ENCODE data around the gene ZNF554. TPM values are rescaled to one million over a fixed set of nuclear protein-coding genes. Genes with fewer than 3 reads are reported as not detected.

The ZNF554 gene
- total RNA-seq, 2 donors from 2014 or later = 8.4 to 9.2 TPM

- Histone ChIP-seq H3K4me3 (ENCODE audit: low read length) (peak overlapping the region; percentile 51), H3K27me3 (ENCODE audit: control insufficient read depth, insufficient read depth, low read length, poor library complexity, severe bottlenecking) (no peaks in the 10 kb centered on the region), H3K27ac (ENCODE audit: low read depth, low read length) (no peak overlapping the region), H3K9ac (ENCODE audit: extremely low read depth, low read length, poor library complexity, severe bottlenecking) (no peak overlapping the region), H3K36me3 (ENCODE audit: control insufficient read depth, insufficient read depth, low read length) (peaks cover 29% of the 10 kb centered on the region), H3K9me3 (ENCODE audit: control insufficient read depth, low read length) (peaks cover 72% of the 10 kb centered on the region), H3K4me1 (ENCODE audit: control insufficient read depth, insufficient read depth, low read length) (no peaks in the 10 kb centered on the region)
- Mint-ChIP-seq H3K27me3 (ENCODE audit: insufficient read depth) (peaks cover 2% of the 10 kb centered on the region), H3K4me3 (no peak overlapping the region), H3K36me3 (ENCODE audit: low read depth) (peaks cover 79% of the 10 kb centered on the region), H3K4me1 (no peaks in the 10 kb centered on the region), H3K27ac (no peak overlapping the region), H3K9me3 (peaks cover 88% of the 10 kb centered on the region)
- TF ChIP-seq CTCF (conservative IDR thresholded peaks at IDR 0.05) = no peak
- DNase-seq = no peak
- WGBS, 2 experiments (ENCODE audit: insufficient coverage in 1 of 2, insufficient read length in 1 of 2) = 97% methylated on average over 19 of the region's 19 CpGs
These were observed 14.7 kb downstream of the ZNF554 start for GRCh38 chr19:2834294-2834871.

GRCh38 chr19:2837430-2837829 lies 17.8 kb downstream of the ZNF554 start:
- Mint-ChIP-seq H3K27ac (no peak overlapping the region), H3K9me3 (peaks cover 78% of the 10 kb centered on the region), H3K4me3 (no peak overlapping the region), H3K4me1 (peaks cover 4% of the 10 kb centered on the region), H3K27me3 (ENCODE audit: insufficient read depth) (peaks cover 5% of the 10 kb centered on the region), H3K36me3 (ENCODE audit: low read depth) (peaks cover 58% of the 10 kb centered on the region)
- Histone ChIP-seq H3K9ac (ENCODE audit: extremely low read depth, low read length, poor library complexity, severe bottlenecking) (no peak overlapping the region), H3K27ac (ENCODE audit: low read depth, low read length) (no peak overlapping the region), H3K36me3 (ENCODE audit: control insufficient read depth, insufficient read depth, low read length) (peaks cover 25% of the 10 kb centered on the region), H3K4me1 (ENCODE audit: control insufficient read depth, insufficient read depth, low read length) (no peaks in the 10 kb centered on the region), H3K4me3 (ENCODE audit: low read length) (no peak overlapping the region), H3K27me3 (ENCODE audit: control insufficient read depth, insufficient read depth, low read length, poor library complexity, severe bottlenecking) (no peaks in the 10 kb centered on the region), H3K9me3 (ENCODE audit: control insufficient read depth, low read length) (peaks cover 51% of the 10 kb centered on the region)
- WGBS, 2 experiments (ENCODE audit: insufficient coverage in 1 of 2, insufficient read length in 1 of 2) = 71 to 78% methylated on average over 1 to 4 of the region's 4 CpGs
- no peak for TF ChIP-seq CTCF (conservative IDR thresholded peaks at IDR 0.05)
- DNase-seq = no peak

- Mint-ChIP-seq H3K4me3 (peak within 1 kb of the TSS; percentile 70), H3K36me3 (ENCODE audit: low read depth) (peaks cover 50% of the 10 kb centered on the region), H3K9me3 (peaks cover 65% of the 10 kb centered on the region), H3K27me3 (ENCODE audit: insufficient read depth) (peaks cover 4% of the 10 kb centered on the region), H3K27ac (peak within 1 kb of the TSS; percentile 88), H3K4me1 (peaks cover 5% of the 10 kb centered on the region)
- Histone ChIP-seq H3K4me3 (ENCODE audit: low read length) (peak within 1 kb of the TSS; percentile 82), H3K9me3 (ENCODE audit: control insufficient read depth, low read length) (peaks cover 42% of the 10 kb centered on the region), H3K27me3 (ENCODE audit: control insufficient read depth, insufficient read depth, low read length, poor library complexity, severe bottlenecking) (no peaks in the 10 kb centered on the region), H3K36me3 (ENCODE audit: control insufficient read depth, insufficient read depth, low read length) (peaks cover 18% of the 10 kb centered on the region), H3K4me1 (ENCODE audit: control insufficient read depth, insufficient read depth, low read length) (no peaks in the 10 kb centered on the region), H3K9ac (ENCODE audit: extremely low read depth, low read length, poor library complexity, severe bottlenecking) (peak within 1 kb of the TSS; percentile 72), H3K27ac (ENCODE audit: low read depth, low read length) (peak within 1 kb of the TSS; percentile 83)
- 0 to 1% methylated on average over 43 to 106 of the region's 106 CpGs for WGBS, 2 experiments (ENCODE audit: insufficient coverage in 1 of 2, insufficient read length in 1 of 2)
- TF ChIP-seq CTCF (conservative IDR thresholded peaks at IDR 0.05) = peak; percentile 72
- peak; percentile 99 for DNase-seq
These were observed 21.4 kb downstream of the ZNF554 start, which contains the start of gene ZNF555 for GRCh38 chr19:2840794-2841791. Gene ZNF555, plus strand, starts transcription at chr19:2841475. Its CDS starts 98 bp downstream, at chr19:2841573.

All from endodermal cell (in vitro differentiated cells).